ENCODE measurements around the gene FKBP9.

The FKBP9 gene

DNA sequence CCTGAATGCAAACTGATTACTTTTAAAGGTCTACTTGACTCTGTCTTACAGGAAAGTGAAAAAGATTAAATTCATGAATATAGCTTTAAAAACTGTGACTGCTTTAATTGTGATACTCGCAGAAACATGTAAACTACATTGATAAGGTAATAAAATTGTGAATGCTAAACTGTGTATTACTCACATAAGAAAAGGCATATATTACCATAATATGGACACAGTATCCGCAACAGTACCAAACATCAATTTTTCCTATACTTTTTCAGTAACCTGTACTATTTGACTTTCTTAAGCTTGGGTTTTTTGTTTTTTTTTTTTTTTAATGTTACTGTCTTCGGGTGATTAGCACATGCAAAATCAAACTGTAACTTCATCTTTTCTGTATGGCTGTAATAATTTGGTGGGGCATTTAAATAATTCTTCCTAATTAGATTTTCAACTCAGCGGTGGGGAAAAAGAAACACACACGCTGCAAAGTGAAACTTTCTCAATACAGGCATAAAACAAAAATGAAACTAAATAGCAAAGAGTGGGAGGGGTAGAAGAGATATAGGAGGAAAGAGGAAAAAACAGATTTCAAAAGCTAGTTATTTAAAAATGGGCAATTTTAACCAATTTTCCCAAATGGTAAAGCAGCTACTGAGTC, 82.1 kb downstream of the FKBP9 start:
- TF ChIP-seq GATA3 (IDR thresholded peaks at IDR 0.05; ENCODE audit: low read depth, low read length) (no peak), GATA2 (IDR thresholded peaks at IDR 0.05; ENCODE audit: low read depth, low read length) (no peak)

GRCh38 chr7:33039903-33040292, 82.7 kb downstream of the FKBP9 start:
- no peak for TF ChIP-seq GATA2 (IDR thresholded peaks at IDR 0.05; ENCODE audit: low read depth, low read length)
- no peak for TF ChIP-seq GATA3 (IDR thresholded peaks at IDR 0.05; ENCODE audit: low read depth, low read length)

DNA sequence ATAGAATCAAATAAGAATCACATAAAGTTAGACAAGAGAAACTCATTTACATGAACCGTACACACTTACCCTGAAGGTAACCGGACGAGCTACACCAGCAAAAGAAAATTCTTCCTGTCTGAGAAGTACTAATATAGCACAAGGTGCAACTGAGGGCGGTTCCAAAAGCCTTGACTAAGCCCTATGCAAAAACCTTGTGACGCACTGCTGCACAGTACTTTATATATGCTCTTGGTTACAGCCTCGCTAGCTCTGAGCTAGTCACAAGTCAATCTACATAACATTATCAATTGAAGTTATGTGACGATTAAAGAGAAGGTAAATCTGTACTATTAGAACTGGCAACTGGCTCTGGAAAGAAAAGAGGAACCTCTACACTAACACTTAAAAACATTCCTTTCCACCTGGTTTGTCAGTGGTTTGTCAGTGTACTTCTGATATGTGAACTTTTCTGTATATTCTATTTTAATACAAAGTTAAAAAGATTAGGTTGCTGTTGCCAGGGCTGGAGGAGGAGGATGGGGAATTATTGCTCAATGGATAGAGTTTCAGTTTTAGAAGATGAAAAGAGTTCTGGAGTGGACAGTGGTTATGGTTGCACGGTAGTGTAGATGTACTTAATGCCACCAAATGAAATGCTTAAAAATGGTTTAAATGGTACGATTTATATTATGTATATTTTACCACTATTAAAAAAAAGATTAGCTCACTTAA, 83.7 kb downstream of the FKBP9 start:
- TF ChIP-seq GATA2 (IDR thresholded peaks at IDR 0.05; ENCODE audit: low read depth, low read length) (no peak), GATA3 (IDR thresholded peaks at IDR 0.05; ENCODE audit: low read depth, low read length) (no peak)

DNA sequence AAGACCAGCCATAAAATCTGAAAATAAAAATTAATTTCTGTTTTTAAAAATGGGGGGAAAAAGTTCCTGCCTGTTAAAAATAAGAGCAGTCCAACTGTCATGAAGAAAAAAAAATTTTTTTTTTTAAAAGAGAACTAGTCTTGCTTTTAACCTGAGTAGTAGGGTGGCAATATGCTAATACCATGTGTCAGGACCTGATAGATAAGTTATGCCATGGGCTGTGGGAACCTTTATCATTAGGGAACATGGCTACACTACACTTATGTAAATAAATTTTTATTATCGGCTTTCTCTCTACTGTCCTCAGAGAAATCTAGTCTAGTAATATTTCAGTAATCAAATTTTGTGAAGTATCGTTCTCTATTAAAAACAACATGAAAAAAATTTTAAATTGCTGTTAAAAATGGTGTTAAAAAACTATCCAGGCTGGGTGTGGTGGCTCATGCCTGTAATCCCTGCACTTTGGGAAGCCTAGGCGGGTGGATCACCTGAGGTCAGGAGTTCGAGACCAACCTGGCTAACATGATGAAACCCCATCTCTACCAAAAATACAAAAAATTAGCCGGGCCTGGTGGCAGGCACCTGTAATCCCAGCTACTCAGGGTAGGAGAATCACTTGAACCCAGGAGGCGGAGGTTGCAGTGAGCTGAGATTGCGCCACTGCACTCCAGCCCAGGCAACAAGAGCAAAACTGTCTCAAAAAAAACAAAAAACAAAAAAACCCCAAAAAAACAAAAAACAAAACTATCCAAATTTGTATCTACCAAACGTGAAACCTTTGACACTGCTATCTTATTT, 84.6 kb downstream of the FKBP9 start:
- TF ChIP-seq GATA2 (IDR thresholded peaks at IDR 0.05; ENCODE audit: low read depth, low read length): no peak
- TF ChIP-seq GATA3 (IDR thresholded peaks at IDR 0.05; ENCODE audit: low read depth, low read length): no peak

GRCh38 chr7:33043501-33044400, 86.5 kb downstream of the FKBP9 start:
- TF ChIP-seq GATA2 (IDR thresholded peaks at IDR 0.05; ENCODE audit: low read depth, low read length) (no peak), GATA3 (IDR thresholded peaks at IDR 0.05; ENCODE audit: low read depth, low read length) (no peak)

DNA sequence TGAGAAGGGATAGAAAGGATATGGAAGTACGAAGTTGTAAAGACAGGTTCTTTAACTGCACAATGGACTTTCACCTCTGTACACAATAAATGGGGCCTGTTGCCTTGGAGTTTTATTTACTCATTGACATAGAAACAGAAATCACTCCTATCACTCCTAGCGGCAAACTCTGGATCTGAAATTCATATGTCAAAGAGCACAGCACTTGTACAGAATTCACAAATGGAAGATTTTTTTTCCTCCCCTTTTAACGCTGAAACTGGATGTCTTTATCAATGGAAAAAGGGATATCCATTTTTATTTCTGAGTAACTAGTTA, 87.1 kb downstream of the FKBP9 start:
- TF ChIP-seq GATA2 (IDR thresholded peaks at IDR 0.05; ENCODE audit: low read depth, low read length) (no peak), GATA3 (IDR thresholded peaks at IDR 0.05; ENCODE audit: low read depth, low read length) (no peak)

DNA sequence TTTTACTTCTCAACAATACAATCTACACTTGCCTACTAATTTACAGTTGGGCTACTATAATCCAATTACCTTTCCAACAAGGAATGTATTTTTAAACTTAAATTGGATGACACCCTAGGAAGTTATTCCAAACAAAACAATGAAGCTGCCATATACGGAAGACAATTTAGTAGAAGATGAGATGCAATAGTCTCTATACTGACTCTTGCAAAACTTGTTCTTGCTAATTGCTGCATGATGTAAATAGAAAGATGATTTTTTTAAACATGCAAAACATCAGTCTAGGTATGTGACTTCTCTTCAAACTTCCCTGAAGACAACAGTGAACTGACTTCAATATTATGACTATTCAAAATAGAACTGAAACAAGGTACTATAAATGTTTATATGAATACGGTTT, 87.7 kb downstream of the FKBP9 start:
- TF ChIP-seq GATA3 (IDR thresholded peaks at IDR 0.05; ENCODE audit: low read depth, low read length) (no peak), GATA2 (IDR thresholded peaks at IDR 0.05; ENCODE audit: low read depth, low read length) (no peak)

- TF ChIP-seq GATA3 (IDR thresholded peaks at IDR 0.05; ENCODE audit: low read depth, low read length) (no peak), GATA2 (IDR thresholded peaks at IDR 0.05; ENCODE audit: low read depth, low read length) (no peak)
Observed at GRCh38 chr7:33048257-33048656, 91.0 kb downstream of the FKBP9 start.

DNA sequence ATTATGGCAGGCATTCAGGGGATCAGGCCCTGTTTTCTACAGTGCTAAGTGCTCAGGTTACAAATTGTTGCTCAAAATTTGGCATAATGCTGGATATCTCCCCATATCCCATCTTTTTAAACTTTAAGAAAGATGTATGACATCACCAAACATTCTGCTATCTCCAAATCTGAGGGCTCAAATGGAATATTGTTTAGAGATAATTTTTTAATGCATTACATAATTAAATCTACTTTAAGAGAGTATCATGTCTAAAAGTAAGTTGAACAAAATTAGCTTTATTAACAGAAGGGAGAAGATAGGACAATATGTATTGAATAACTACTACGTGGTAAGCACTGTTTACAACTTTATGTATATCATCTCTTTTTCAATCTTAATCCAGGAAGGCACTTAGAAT, 91.5 kb downstream of the FKBP9 start:
- TF ChIP-seq GATA2 (IDR thresholded peaks at IDR 0.05; ENCODE audit: low read depth, low read length) (no peak), GATA3 (IDR thresholded peaks at IDR 0.05; ENCODE audit: low read depth, low read length) (no peak; the same call in 1 of the 2 replicates)

DNA sequence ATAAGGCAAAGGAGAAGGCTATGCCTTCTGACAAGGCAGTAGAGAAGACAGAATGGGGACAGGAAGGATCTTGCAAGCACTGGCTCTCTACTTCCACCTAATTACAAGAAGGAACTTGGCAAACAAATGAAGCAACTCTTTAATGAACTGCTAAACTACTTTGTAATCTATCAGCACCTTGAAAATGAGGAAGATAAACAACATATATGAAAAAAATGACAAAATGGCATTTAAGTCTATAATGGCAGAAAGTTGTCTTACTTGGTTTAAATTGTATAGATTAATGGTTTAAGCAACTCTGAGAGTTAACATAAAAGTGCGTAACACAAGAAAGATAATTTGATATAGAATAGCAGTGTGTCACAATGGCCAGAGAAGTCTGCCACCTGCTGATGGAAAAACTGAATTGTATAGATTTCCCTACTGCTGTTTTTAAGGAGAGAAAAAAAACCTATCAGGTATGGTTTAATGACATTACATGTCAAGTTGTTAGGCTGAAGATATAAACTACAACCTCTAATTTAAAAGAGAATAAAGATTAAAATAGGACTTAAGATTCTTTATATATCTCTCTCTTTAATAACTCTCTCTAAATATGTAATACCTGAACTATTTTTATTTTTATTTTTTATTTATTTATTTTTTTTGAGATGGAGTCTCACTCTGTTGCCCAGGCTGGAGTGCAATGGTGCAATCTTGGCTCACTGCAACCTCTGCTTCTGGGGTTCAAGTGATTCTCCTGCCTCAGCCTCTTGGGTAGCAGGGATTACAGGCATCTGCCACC, 93.5 kb downstream of the FKBP9 start:
- no peak for TF ChIP-seq GATA2 (IDR thresholded peaks at IDR 0.05; ENCODE audit: low read depth, low read length)
- TF ChIP-seq GATA3 (IDR thresholded peaks at IDR 0.05; ENCODE audit: low read depth, low read length): no peak

DNA sequence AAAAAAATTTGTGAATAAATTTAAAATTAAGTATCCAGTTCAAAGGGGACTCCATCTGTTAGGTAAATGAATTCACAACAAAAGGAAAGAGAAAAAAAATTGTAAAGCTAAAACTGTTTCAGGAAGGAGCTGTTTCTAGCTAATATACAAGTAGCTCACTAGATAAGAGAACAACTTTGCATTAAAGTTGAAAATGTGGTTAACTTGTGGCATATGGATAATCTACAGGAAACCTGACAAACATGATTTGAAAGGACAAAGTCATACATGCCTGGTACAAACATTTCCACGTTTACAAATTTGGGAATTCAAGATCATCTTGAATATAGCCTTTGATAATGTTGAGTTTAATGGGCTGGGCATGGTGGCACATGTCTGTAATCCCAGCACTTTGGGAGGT, 96.5 kb downstream of the FKBP9 start:
- TF ChIP-seq GATA2 (IDR thresholded peaks at IDR 0.05; ENCODE audit: low read depth, low read length): no peak
- no peak for TF ChIP-seq GATA3 (IDR thresholded peaks at IDR 0.05; ENCODE audit: low read depth, low read length)

GRCh38 chr7:33054261-33054964, 97.2 kb downstream of the FKBP9 start:
- no peak for TF ChIP-seq GATA3 (IDR thresholded peaks at IDR 0.05; ENCODE audit: low read depth, low read length)
- no peak for TF ChIP-seq GATA2 (IDR thresholded peaks at IDR 0.05; ENCODE audit: low read depth, low read length)

DNA sequence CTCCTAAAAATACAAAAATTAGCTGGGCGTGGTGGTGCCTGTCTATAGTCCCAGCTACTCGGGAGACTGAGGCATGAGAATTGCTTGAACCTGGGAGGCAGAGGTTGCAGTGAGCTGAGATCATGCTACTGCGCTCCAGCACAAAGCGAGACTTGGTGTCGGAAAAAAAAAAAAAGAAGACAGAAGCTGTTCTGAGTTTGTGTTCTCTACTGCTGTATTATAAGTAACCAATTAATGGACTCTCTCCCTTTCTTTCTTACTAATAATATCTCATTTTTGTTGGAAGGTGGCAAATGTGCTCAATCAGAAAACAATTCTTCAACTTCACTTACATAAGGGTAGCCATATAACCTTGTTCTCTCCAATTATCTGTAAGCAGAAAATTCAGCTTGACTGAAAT, 97.9 kb downstream of the FKBP9 start:
- no peak for TF ChIP-seq GATA2 (IDR thresholded peaks at IDR 0.05; ENCODE audit: low read depth, low read length)
- TF ChIP-seq GATA3 (IDR thresholded peaks at IDR 0.05; ENCODE audit: low read depth, low read length): no peak
